ENCODE results near the gene CCDC146.
"Not testable (repeated sequence)": the region's sequence is repeated elsewhere in the genome, so short reads cannot be mapped to it uniquely, and the experiment has no call there.

DNA sequence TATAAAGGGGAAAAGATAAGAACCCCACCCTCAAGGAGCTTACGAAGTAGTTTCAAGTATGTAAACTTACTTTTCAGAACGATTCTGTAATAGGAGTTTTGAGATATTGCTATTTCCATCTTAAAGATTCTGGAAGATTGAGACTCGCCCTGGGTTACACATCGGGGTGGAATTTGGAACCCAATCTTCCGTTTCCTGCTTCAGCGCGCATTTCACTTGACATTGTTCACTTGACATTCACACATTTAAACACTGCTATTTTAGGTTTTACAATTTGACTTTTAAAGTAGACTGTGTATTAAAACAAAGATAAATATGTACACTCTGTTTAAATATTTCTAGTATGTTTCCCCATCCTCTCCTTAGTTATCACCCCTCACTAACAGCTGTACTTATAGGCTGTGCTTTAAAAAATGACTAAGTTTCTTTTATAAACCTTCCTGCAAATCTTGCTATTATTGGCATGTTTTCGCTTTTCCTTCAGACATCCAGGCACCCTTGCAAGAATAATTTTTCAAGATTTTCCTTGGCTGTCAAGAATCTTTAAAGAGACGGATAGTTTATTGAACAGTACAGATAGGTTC lies 55.0 kb downstream of the CCDC146 start:
- TF ChIP-seq, protein P1, sequence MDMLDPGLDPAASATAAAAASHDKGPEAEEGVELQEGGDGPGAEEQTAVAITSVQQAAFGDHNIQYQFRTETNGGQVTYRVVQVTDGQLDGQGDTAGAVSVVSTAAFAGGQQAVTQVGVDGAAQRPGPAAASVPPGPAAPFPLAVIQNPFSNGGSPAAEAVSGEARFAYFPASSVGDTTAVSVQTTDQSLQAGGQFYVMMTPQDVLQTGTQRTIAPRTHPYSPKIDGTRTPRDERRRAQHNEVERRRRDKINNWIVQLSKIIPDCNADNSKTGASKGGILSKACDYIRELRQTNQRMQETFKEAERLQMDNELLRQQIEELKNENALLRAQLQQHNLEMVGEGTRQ (IDR thresholded peaks at IDR 0.05; ENCODE audit: borderline replicate concordance, low read depth, low read length) = not testable (repeated sequence)
- TF ChIP-seq, protein P2, sequence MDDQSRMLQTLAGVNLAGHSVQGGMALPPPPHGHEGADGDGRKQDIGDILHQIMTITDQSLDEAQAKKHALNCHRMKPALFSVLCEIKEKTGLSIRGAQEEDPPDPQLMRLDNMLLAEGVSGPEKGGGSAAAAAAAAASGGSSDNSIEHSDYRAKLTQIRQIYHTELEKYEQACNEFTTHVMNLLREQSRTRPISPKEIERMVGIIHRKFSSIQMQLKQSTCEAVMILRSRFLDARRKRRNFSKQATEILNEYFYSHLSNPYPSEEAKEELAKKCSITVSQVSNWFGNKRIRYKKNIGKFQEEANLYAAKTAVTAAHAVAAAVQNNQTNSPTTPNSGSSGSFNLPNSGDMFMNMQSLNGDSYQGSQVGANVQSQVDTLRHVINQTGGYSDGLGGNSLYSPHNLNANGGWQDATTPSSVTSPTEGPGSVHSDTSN (IDR thresholded peaks at IDR 0.05) = not testable (repeated sequence)
